GM19397 (cell line): ENCODE results near the gene UBE4A.
A peak's percentile ranks its signal among the peaks of the same experiment; 100 is the strongest.
"Not testable (repeated sequence)": the region's sequence is repeated elsewhere in the genome, so short reads cannot be mapped to it uniquely, and the experiment has no call there.

ENCODE experiments used
- ATAC-seq: cut with Tn5 transposase; IDR thresholded peaks from one replicate; pipeline ENCODE4 v1.9.1; 2021; ENCODE audit warnings: mild to moderate bottlenecking, moderate library complexity; ENCODE audit not compliant: unreplicated experiment

UBE4A gene

GRCh38 chr11:118401151-118401879 is 41.9 kb downstream of the UBE4A start, which contains the start of gene ATP5MG:
TSS of gene ATP5MG (plus strand) at chr11:118401606. CDS start at chr11:118401666, 60 bp downstream.
- ATAC-seq: peak; percentile 73

DNA sequence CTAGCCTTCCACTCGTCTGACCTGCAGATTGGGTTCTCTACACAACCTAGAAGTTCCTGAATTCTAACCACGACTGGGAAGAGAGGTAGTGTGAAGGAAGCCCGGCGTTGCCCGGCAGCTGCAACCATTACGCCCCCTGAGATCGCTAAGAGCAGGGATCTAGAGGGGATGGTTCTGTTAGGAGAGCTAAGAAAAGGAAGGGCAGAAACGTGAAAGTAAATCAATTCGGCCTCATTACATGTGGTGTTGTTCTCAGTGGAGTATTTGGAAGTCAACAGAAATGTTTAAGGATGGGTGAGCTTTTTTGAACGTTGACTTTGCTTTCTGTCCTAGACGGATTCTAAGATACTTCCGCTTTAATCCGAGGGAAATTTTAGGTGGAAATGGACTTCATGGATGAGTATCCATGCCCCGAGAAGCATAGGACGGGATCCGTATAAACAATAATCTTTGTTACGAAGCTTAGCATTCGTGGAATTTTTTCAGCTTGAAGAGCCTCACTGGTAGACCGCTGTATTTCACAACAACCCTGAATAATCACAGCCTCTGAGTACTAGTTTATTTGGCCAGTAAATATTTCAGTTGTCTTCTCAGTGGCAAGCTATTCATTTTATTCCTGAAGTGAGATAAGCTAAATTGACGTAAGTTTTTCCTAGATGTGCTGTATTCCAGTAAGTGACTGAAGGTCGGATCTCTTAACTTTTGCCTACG is 42.6 kb downstream of the UBE4A start:
- no peak for ATAC-seq

- ATAC-seq: not testable (repeated sequence)
Observed at GRCh38 chr11:118402594-118402993, 43.2 kb downstream of the UBE4A start.

GRCh38 chr11:118406599-118407166 is 47.3 kb downstream of the UBE4A start:
- no peak for ATAC-seq

- peak; percentile 52 for ATAC-seq
Observed at GRCh38 chr11:118410055-118410745, 50.8 kb downstream of the UBE4A start.

DNA sequence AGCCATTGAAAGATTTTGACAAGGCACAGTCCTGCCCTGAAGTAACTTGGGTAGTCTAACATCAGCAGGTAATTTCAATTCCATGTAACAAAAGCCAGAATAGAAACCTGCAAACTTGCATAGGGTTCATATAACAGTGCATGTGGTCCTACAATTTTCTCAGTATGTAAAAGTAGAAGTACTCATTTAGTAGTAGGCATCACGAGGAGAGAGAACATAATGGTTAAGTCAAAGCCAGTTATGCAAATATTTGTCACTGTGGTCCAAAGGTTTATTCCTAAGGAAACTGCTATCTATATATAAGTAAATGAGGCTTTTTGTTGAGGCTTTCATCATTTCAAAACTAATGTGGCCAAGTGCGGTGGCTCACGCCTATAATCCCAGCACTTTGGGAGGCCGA is 52.1 kb downstream of the UBE4A start:
- ATAC-seq: no peak

- ATAC-seq: no peak
Observed at GRCh38 chr11:118412921-118413320, 53.5 kb downstream of the UBE4A start.

DNA sequence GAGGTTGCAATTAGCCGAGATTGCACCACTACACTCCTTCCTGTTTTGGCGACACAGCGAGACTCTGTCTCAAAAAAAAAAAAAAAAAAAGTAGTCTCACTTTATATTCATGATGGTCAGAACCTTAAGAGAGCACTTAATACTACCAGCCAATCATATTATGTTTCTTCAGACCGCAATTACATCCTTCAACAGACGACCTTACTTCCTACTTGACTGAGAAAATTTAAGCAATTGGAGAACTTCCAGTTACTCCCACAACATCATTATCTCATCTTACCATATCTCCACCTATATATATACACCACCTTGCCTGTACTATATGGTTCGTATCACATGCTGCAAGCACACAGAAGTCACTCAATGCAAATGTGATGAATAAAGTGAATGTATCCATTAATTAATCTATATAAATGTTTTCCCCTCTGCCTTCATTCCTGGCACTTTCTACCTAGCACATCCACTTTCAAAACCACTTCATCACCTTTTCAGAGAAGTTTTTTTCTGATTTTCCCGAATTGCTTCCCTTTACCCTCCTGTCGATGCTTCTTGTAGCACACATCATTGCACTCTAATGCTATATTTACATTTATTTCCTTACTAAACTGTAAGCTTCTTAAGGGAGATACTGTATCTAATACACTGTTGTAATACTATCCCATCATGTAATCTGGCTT is 55.8 kb downstream of the UBE4A start:
- ATAC-seq: no peak

- ATAC-seq: no peak
Observed at GRCh38 chr11:118415739-118416068, 56.3 kb downstream of the UBE4A start.

DNA sequence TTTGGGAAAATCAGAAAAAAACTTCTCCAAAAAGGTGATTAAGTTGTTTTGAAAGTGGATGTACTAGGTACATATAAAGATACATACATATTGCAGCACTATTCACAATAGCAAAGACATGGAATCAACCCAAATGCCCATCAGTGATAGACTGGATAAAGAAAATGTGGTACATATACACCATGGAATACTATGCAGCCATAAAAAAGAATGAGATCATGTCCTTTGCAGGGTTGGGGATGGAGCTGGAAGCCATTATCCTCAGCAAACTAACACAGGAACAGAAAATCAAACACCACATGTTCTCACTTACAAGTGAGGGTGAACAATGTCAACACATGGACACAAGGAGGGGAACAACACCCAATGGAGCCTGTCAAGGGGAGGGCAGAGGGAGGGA is 57.5 kb downstream of the UBE4A start:
- ATAC-seq: not testable (repeated sequence)

DNA sequence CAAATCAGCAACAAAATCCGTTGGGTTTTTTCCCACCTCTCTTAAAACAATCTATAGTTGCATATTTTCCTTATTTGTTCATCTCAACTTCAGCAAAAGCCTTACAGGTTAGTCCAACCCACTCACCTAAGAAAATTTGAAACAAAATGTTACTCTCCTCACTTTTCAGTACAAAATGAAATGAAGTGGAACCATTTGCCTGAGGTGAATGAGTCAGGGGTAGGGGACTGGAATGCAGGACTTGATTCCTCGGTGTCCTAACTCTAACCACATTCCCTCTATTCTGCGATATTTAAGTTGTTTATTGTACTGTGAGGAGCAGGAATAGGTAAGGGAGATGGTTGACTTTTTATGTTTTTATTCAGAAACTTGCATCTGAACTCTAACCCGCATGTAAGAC is 58.4 kb downstream of the UBE4A start:
- no peak for ATAC-seq

DNA sequence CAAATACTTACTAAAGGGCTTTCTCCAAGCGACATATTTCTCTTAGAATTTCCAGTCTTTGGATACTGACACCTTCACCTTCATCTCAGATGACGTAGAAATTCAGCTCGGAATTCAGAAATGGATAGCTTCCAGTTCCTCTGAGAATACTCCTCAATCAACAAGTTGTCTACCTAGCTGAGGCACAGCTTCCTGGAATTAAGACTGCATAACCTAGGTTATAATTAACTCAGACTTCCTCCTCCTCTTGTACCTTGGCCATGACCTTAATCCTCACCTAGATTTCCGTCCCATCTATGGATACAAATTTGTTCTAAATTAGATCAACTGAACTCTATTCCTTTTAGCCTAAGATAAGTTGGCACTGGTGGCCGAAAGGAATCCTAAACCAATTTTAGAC is 59.4 kb downstream of the UBE4A start:
- no peak for ATAC-seq

DNA sequence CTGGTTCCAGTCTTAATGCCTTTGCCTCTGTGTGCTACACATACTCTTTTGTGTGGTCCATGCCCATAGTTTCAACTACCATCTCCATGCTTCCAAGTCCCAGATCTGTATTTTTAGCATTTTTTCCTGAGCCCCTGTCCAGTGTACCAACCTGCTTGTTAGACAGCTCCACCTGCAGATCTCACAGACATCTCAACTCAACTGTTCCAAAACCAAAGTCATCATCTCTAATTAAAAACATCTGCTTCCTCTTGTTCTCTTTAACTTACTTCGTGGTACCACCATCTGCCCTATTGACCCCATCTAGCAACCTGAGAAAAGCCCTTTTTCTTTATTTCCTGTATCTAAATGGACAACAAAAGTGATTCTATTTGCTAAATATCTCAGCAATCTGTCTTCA is 68.3 kb downstream of the UBE4A start:
- no peak for ATAC-seq

DNA sequence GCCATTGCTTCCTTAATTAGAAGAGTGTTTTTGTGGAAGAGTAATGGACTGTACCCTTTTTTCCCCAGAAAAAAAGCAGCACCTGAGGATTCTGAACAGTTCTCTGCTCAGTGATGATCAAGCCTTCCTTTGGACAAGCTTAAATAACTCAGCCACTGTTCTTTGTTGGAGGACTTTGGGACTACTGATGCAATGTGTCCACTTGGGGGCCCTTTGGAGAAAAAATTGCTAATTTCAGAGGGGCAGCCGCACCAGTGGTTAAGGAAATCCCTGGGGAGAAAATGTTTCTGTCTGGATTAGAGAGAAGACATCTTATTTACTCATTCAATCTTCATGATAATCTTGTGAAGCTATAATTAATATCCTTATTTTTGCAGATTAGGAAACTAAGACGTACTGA is 71.6 kb downstream of the UBE4A start:
- ATAC-seq: no peak

GRCh38 chr11:118434123-118434552 is 74.7 kb downstream of the UBE4A start:
- ATAC-seq: no peak

- no peak for ATAC-seq
Observed at GRCh38 chr11:118434553-118435289, 75.3 kb downstream of the UBE4A start.

GRCh38 chr11:118435290-118435892 is 76.0 kb downstream of the UBE4A start:
- ATAC-seq: peak; percentile 25

DNA sequence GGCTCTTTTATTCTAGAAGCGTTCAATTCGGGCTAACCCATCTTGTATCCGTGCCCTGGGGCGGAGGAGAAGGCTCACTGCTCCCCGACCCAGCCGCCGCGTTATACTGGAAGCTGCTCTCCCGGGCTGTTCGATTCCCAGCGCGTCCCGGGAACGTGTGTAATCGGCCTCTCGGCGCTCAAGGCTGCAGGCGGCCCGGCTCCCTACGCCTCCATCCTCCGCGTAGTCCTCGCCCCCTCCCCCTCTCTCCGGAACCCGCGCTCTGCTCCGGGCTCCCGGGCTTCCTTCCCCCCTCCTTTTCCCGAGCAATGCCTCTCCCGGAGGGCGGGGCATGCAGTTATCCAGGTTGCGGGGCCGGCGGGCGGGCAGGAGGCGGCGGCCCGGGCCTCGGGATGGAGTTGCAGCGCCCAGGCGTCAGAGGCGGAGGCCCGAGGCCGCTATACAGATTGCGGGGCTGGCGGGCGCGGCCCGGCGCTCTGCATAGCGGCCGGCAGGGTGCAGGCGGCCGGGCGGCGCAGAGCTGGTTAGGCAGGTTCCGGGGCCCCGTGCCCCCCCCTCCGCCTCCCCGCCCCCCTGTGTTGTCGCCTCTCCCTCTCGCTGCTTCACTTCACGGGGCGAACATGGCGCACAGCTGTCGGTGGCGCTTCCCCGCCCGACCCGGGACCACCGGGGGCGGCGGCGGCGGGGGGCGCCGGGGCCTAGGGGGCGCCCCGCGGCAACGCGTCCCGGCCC is 76.7 kb downstream of the UBE4A start, which contains the start of gene KMT2A:
TSS of gene KMT2A (plus strand) at position 600 of the 732 bp plus-strand sequence. CDS start at position 621, 21 bp downstream.
- ATAC-seq: peak; percentile 69

- peak; percentile 21 for ATAC-seq
Observed at GRCh38 chr11:118436639-118437207, 77.3 kb downstream of the UBE4A start.
